ENCODE measurements around the gene XRCC1.
"Not testable (repeated sequence)": the region's sequence is repeated elsewhere in the genome, so short reads cannot be mapped to it uniquely, and the experiment has no call there.

XRCC1 gene

GRCh38 chr19:43525836-43526771, 49.2 kb downstream of the XRCC1 start:
- Histone ChIP-seq H3K36me3 (ENCODE audit: insufficient read depth, low read length) (no peaks in the 10 kb centered on the region), H3K9ac (ENCODE audit: low read depth, low read length) (peak overlapping the region; percentile 62; the same call in 1 of the 2 replicates), H3K4me1 (ENCODE audit: insufficient read depth, low read length) (peaks cover 9% of the 10 kb centered on the region), H3K27ac (ENCODE audit: low read depth, low read length) (no peak overlapping the region), H3K4me3 (ENCODE audit: low read length) (peak overlapping the region; percentile 92), H3K27me3 (ENCODE audit: insufficient read depth, low read length) (peaks cover 31% of the 10 kb centered on the region), H3K9me3 (ENCODE audit: insufficient read depth, low read depth, low read length) (no peaks in the 10 kb centered on the region)
- 2% methylated on average over 26 of the region's 26 CpGs for WGBS

GRCh38 chr19:43524922-43525835, 50.1 kb downstream of the XRCC1 start:
- no peak overlapping the region for H3K9ac ChIP-seq (ENCODE audit: low read depth, low read length)
- H3K4me3 ChIP-seq (ENCODE audit: low read length) = peak overlapping the region; percentile 92
- peaks cover 31% of the 10 kb centered on the region for H3K27me3 ChIP-seq (ENCODE audit: insufficient read depth, low read length)
- no peaks in the 10 kb centered on the region for H3K36me3 ChIP-seq (ENCODE audit: insufficient read depth, low read length)
- WGBS = 19% methylated on average over 12 of the region's 12 CpGs
- H3K9me3 ChIP-seq (ENCODE audit: insufficient read depth, low read depth, low read length) = no peaks in the 10 kb centered on the region
- no peak overlapping the region for H3K27ac ChIP-seq (ENCODE audit: low read depth, low read length)
- H3K4me1 ChIP-seq (ENCODE audit: insufficient read depth, low read length) = peaks cover 9% of the 10 kb centered on the region

- H3K9ac ChIP-seq (ENCODE audit: low read depth, low read length); H3K9me3 ChIP-seq (ENCODE audit: insufficient read depth, low read depth, low read length); H3K4me3 ChIP-seq (ENCODE audit: low read length); H3K27ac ChIP-seq (ENCODE audit: low read depth, low read length); H3K36me3 ChIP-seq (ENCODE audit: insufficient read depth, low read length): not testable (repeated sequence)
- Histone ChIP-seq H3K27me3 (ENCODE audit: insufficient read depth, low read length) (peaks cover 31% of the 10 kb centered on the region), H3K4me1 (ENCODE audit: insufficient read depth, low read length) (peaks cover 11% of the 10 kb centered on the region)
- WGBS = 97% methylated on average over 8 of the region's 8 CpGs
Measured at GRCh38 chr19:43523696-43524095, 51.6 kb downstream of the XRCC1 start.

GRCh38 chr19:43522929-43523328, 52.4 kb downstream of the XRCC1 start:
- Histone ChIP-seq H3K27ac (ENCODE audit: low read depth, low read length) (no peak overlapping the region), H3K27me3 (ENCODE audit: insufficient read depth, low read length) (peaks cover 25% of the 10 kb centered on the region), H3K4me3 (ENCODE audit: low read length) (no peak overlapping the region), H3K9me3 (ENCODE audit: insufficient read depth, low read depth, low read length) (no peaks in the 10 kb centered on the region), H3K4me1 (ENCODE audit: insufficient read depth, low read length) (peaks cover 11% of the 10 kb centered on the region), H3K36me3 (ENCODE audit: insufficient read depth, low read length) (no peaks in the 10 kb centered on the region), H3K9ac (ENCODE audit: low read depth, low read length) (no peak overlapping the region)
- 90% methylated on average over 4 of the region's 5 CpGs for WGBS

GRCh38 chr19:43519436-43520088, 55.8 kb downstream of the XRCC1 start:
- no peaks in the 10 kb centered on the region for H3K9me3 ChIP-seq (ENCODE audit: insufficient read depth, low read depth, low read length)
- H3K4me3 ChIP-seq (ENCODE audit: low read length) = no peak overlapping the region
- no peaks in the 10 kb centered on the region for H3K36me3 ChIP-seq (ENCODE audit: insufficient read depth, low read length)
- H3K27me3 ChIP-seq (ENCODE audit: insufficient read depth, low read length) = no peaks in the 10 kb centered on the region
- H3K4me1 ChIP-seq (ENCODE audit: insufficient read depth, low read length) = peaks cover 2% of the 10 kb centered on the region; the same call in 1 of the 2 replicates
- no peak overlapping the region for H3K27ac ChIP-seq (ENCODE audit: low read depth, low read length)
- H3K9ac ChIP-seq (ENCODE audit: low read depth, low read length) = no peak overlapping the region
- 67% methylated on average over 8 of the region's 10 CpGs for WGBS

GRCh38 chr19:43518051-43518450, 57.3 kb downstream of the XRCC1 start:
- 68% methylated on average over 4 of the region's 4 CpGs for WGBS
- H3K27ac ChIP-seq (ENCODE audit: low read depth, low read length) = no peak overlapping the region

GRCh38 chr19:43512399-43512798, 62.9 kb downstream of the XRCC1 start:
- H3K4me3 ChIP-seq (ENCODE audit: low read length); H3K27ac ChIP-seq (ENCODE audit: low read depth, low read length); H3K4me1 ChIP-seq (ENCODE audit: insufficient read depth, low read length); H3K9ac ChIP-seq (ENCODE audit: low read depth, low read length); H3K27me3 ChIP-seq (ENCODE audit: insufficient read depth, low read length); H3K9me3 ChIP-seq (ENCODE audit: insufficient read depth, low read depth, low read length): not testable (repeated sequence)
- H3K36me3 ChIP-seq (ENCODE audit: insufficient read depth, low read length) = peaks cover 11% of the 10 kb centered on the region

More at GRCh38 chr19:43518051-43518450, 57.3 kb downstream of the XRCC1 start:
- H3K9me3 ChIP-seq (ENCODE audit: insufficient read depth, low read depth, low read length) = no peaks in the 10 kb centered on the region
- no peak overlapping the region for H3K4me3 ChIP-seq (ENCODE audit: low read length)
- no peaks in the 10 kb centered on the region for H3K36me3 ChIP-seq (ENCODE audit: insufficient read depth, low read length)
- H3K4me1 ChIP-seq (ENCODE audit: insufficient read depth, low read length) = peaks cover 2% of the 10 kb centered on the region; the same call in 1 of the 2 replicates
- H3K9ac ChIP-seq (ENCODE audit: low read depth, low read length) = no peak overlapping the region
- no peaks in the 10 kb centered on the region for H3K27me3 ChIP-seq (ENCODE audit: insufficient read depth, low read length)

- no peaks in the 10 kb centered on the region for H3K4me1 ChIP-seq (ENCODE audit: insufficient read depth, low read length)
- H3K36me3 ChIP-seq (ENCODE audit: insufficient read depth, low read length) = peaks cover 11% of the 10 kb centered on the region
- no peak overlapping the region for H3K27ac ChIP-seq (ENCODE audit: low read depth, low read length)
- H3K9ac ChIP-seq (ENCODE audit: low read depth, low read length) = no peak overlapping the region
- H3K4me3 ChIP-seq (ENCODE audit: low read length) = no peak overlapping the region
- 95% methylated on average over 5 of the region's 5 CpGs for WGBS
- H3K9me3 ChIP-seq (ENCODE audit: insufficient read depth, low read depth, low read length) = no peaks in the 10 kb centered on the region
- no peaks in the 10 kb centered on the region for H3K27me3 ChIP-seq (ENCODE audit: insufficient read depth, low read length)
Measured at GRCh38 chr19:43511324-43511723, 64.0 kb downstream of the XRCC1 start.

- 97% methylated on average over 9 of the region's 9 CpGs for WGBS
- Histone ChIP-seq H3K27me3 (ENCODE audit: insufficient read depth, low read length) (no peaks in the 10 kb centered on the region), H3K27ac (ENCODE audit: low read depth, low read length) (no peak overlapping the region), H3K36me3 (ENCODE audit: insufficient read depth, low read length) (peaks cover 14% of the 10 kb centered on the region), H3K4me1 (ENCODE audit: insufficient read depth, low read length) (no peaks in the 10 kb centered on the region), H3K4me3 (ENCODE audit: low read length) (no peak overlapping the region), H3K9me3 (ENCODE audit: insufficient read depth, low read depth, low read length) (no peaks in the 10 kb centered on the region), H3K9ac (ENCODE audit: low read depth, low read length) (no peak overlapping the region)
Measured at GRCh38 chr19:43510713-43511112, 64.6 kb downstream of the XRCC1 start.

- H3K4me1 ChIP-seq (ENCODE audit: insufficient read depth, low read length) = no peaks in the 10 kb centered on the region
- peaks cover 10% of the 10 kb centered on the region for H3K27me3 ChIP-seq (ENCODE audit: insufficient read depth, low read length)
- H3K27ac ChIP-seq (ENCODE audit: low read depth, low read length) = no peak overlapping the region
- H3K9me3 ChIP-seq (ENCODE audit: insufficient read depth, low read depth, low read length) = no peaks in the 10 kb centered on the region
- no peak overlapping the region for H3K9ac ChIP-seq (ENCODE audit: low read depth, low read length)
- no peak overlapping the region for H3K4me3 ChIP-seq (ENCODE audit: low read length)
- H3K36me3 ChIP-seq (ENCODE audit: insufficient read depth, low read length) = peaks cover 14% of the 10 kb centered on the region
- WGBS = 83% methylated on average over 2 of the region's 2 CpGs
Measured at GRCh38 chr19:43507880-43508279, 67.4 kb downstream of the XRCC1 start.

Measured in HUES64 (cell line).